NOMO-1 treated with DMSO at 0.1 percent for 48 hours (cell line): ENCODE data around the gene CRAMP1.

Experiments used
- DNase-seq: peaks from one replicate; lab custom pipeline; 2025; ENCODE audit not compliant: unreplicated experiment; lab: John Stamatoyannopoulos, UW

The CRAMP1 gene

DNA sequence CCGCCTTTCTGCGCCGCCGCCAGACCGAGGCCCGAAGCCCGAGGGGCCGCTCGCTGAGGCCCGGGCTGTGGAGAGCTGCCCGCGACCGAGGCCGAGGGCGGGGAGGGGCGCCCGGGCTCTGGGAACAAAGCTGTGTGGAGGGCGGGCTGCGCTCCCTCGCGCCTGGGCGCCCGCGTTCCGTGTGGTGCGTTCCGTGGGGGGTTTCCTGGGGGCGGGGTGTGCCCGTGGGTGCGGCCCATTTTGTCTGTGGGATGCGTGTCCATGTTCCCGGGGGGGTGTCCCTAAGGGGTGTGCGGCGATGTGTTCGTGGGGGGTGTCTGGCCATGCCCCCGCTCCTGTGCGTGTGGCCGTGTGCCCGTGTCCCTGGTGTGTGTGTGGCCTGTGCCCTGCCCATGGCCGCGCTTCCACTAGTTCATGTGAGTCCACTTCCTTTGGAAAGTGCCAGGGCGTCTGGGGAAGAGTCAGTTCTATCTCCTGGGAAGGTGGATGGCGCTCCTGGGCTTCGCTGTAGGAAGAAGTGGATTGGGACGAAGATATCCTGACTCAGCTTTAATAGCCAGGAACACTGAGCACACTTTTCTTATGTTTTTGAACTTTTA lies 66.4 kb downstream of the CRAMP1 start:
- peak; percentile 3 for DNase-seq

GRCh38 chr16:1680361-1680760 lies 68.2 kb downstream of the CRAMP1 start:
- DNase-seq, result no peak

DNA sequence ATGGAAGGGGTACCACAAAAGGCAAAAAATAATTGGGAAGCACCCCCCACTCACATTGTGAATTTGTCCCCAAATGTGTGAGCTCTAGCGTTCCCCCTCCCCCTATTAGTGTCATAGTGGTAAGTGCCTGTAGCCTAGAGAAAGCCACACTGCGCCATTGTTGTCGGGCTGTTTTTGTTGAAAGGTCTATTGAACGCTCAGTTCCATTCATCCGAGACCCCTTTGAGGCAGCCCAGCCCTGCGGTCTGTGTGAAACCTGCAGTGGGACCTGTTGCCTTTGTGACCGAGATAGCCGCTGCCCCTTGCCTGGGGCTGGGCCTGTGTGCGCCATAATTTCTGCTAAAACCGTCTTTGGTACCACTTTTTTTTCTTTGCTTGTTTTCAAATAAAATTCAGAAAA lies 68.9 kb downstream of the CRAMP1 start:
- no peak for DNase-seq

DNA sequence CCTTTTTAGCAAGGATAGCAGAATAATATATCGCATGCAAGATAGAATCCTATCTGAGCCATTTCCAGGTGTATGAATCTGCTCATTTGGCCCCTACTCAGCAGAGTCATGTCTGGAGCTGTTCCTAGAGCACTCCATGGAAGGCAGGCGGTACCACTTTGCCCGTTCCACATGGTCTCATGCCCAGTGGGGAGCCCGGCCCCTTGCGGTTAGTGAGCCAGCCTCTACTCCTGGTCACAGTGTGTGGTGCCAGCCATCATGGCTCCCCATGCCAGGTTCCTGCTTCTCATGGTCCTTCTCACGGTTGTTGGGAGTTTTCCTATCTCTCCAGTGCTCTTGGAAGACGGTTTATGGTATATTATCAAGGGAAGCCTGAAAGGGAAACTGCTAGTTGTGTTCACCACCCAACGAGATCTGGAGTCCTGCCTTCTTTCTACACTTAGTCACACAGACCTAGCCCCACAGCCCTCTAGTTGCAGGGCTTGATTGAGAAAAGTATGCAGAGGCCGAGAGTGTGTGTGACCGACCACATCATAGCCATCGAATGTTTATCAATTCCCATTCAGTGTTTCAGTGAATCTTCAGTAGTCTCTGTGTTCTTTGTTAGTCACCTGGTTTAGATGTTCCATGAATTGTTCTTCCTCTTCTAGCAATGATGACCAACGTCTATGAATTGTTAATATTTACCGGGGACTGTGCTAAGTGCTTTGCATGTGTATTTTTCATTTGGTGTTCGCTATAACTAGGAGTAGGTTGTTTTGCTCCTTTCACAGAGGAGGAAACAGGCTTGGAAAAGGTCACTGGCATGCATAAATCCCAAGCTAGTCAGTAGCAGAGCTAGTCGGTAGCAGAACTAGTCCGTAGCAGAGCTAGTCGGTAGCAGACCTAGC lies 75.5 kb downstream of the CRAMP1 start:
- DNase-seq, result no peak

DNA sequence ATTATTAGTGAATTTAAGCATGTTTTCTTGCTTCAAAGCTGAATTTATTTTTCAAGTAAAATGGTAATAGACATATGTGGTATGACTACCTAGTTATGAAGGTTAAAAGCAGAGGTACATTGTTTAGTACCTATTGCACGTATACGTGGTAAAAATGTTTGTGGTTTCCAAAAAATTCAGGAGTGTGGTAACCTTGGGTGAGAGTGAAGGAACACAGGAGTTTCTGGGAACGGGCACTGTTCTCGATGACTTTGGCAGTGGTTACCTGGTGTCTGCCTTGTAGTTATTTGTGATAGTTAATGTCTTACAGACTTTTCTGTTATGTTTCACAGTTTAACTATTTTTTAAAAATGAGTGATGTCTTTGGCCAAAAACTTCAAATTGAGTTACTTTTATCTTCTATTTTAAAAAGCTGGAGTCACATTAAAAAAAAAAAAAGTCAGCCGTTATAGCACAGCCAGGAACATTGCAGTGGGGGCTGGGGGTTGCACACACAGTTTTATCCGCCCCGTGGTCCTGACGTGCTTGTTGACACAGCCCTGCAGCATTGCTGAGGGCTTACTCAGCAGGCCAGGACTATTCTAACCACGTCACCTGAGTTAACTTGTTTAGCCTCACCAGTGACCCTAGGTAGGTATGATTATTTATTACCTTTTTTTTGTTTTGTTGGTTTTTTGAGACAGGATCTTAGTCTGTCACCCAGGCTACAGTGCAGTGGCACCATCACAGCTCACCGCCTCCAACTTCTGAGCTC lies 76.8 kb downstream of the CRAMP1 start:
- DNase-seq, result no peak

GRCh38 chr16:1689853-1690252 lies 77.7 kb downstream of the CRAMP1 start:
- DNase-seq, result no peak

- DNase-seq, result no peak
These were observed 78.7 kb downstream of the CRAMP1 start for GRCh38 chr16:1690810-1691209.

GRCh38 chr16:1691276-1691675 lies 79.1 kb downstream of the CRAMP1 start:
- DNase-seq, result no peak

DNA sequence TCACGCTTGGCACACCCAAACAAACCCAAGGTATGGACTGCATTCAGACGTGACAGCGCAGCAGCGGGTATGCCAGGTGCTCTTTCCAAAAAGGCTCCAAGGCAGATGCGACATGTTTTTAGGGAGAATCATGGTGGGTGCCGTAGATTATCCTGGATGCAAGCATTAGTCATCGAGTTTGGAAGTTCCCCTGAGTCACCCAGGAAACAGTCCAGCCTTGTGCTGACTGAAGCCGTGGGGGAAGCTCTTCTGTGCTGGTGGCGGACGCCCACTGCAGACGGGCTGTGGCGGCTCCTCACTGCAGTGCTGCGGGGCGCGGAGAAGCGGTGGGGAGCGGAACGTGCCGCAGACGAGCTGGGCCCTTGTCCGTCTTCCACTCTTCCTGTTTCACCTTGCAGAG lies 79.8 kb downstream of the CRAMP1 start:
- DNase-seq, result no peak

DNA sequence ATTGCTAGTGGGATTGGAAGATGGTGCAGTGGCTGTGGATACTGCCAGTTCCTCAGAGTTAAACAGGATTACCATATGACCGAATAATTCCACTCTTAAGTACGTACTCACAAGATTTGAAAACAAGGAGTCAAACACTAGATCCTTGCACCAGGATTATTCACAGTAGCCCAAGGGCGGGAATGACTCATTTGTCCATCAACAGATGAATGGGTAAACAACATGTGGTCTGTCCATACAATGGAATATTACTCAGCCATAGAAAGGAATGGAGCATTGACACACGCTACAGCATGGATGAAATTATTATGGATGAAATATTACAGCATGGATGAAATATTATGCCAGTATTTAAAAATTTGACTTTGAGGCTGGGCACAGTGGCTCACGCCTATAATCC lies 84.7 kb downstream of the CRAMP1 start:
- no peak for DNase-seq

DNA sequence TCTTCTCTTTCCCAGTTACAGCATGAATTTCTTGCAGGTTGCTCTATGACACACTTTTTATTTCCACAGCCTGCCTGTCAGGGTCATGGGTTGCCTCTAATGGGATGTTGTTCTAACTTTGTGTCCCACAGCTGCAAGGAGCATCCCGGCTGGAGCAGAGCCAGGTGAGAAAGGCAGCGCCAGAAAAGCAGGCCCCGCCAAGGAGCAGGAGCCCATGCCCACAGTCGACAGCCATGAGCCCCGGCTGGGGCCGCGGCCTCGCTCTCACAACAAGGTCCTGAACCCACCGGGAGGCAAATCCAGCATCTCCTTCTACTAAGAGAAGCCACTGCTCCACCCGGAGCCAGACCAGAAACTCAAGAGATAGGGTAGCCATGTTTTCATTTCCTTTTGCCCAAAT lies 86.5 kb downstream of the CRAMP1 start:
- no peak for DNase-seq

DNA sequence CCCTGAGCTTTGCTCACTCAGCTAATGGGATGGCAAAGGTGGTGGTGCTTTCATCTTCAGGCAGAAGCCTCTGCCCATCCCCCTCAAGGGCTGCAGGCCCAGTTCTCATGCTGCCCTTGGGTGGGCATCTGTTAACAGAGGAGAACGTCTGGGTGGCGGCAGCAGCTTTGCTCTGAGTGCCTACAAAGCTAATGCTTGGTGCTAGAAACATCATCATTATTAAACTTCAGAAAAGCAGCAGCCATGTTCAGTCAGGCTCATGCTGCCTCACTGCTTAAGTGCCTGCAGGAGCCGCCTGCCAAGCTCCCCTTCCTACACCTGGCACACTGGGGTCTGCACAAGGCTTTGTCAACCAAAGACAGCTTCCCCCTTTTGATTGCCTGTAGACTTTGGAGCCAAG lies 88.1 kb downstream of the CRAMP1 start:
- no peak for DNase-seq

DNA sequence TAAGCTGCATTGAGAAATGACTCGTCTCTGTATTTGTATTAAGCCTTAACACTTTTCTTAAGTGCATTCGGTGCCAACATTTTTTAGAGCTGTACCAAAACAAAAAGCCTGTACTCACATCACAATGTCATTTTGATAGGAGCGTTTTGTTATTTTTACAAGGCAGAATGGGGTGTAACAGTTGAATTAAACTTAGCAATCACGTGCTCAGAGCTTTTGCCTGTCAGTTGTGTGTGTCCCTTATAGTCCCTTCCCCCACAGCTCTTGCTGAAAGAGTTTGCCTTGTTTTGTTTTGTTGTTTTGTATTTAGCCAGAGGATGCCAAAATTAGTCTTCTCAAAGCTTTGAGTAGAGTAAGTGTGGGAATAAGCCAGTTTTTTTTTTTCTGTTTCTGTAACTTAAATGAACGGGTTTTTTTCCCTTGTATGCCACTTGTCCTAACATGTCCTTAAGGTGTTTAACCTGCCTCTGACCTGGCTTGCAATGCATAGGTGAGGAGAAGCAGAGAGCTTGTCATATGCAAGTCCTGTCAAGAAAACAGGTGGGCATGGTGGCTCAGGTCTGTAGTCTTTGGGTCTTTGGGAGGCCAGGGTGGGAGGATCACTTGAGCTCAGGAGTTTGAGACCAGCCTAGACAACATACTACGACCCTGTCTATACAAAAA lies 89.2 kb downstream of the CRAMP1 start:
- DNase-seq, result no peak

DNA sequence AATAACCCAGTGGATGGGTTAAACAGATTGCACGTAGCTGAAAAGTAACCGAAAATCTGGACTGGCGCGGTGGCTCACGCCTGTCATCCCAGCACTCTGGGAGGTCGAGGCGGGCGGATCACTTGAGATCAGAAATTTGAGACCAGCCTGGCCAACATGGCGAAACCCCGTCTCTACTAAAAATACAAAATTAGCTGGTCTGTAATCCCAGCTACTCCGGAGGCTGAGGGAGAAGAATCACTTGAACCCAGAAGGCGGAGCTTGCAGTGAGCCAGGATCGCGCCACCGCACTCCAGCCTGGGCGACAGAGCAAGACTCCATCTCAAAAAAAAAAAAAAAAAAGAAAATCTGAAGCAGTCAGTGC lies 93.1 kb downstream of the CRAMP1 start:
- peak; percentile 17 for DNase-seq

- peak; percentile 78 for DNase-seq
These were observed 93.7 kb downstream of the CRAMP1 start, which contains the start of gene MAPK8IP3 for GRCh38 chr16:1705688-1706385. MAPK8IP3 (plus strand) TSS chr16:1706195; CDS start chr16:1706340, 145 bp downstream.

GRCh38 chr16:1706386-1707192 lies 94.4 kb downstream of the CRAMP1 start:
- peak; percentile 16 for DNase-seq

DNA sequence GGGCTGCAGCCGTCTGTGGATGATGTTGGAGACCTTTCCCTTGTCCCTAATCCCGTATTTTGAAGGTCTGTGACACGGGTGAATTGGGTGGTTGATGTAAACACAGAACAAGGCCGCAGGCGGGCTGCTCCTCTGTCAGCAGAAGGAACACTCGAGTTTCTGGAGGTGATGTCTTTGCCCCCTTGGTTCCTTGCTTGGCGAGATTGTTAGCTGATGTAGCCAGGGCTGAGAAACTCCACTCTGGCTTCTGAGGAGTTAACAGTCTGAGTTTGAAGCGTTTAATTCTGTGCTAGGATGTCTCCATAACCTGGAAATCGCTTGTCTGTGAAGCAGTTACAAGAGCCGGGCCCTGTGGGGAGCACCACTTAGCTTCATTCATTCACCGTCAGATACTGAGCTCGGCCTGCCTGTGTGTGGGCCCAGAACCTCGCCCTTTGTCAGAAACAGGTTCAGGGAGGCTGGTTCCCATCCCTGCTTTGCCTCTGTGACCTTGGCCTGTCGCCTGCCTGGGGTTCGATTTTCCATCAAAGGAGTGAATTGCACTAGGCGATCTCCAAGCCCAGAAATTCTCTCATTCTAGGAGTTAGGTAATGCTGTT lies 95.1 kb downstream of the CRAMP1 start:
- no peak for DNase-seq

DNA sequence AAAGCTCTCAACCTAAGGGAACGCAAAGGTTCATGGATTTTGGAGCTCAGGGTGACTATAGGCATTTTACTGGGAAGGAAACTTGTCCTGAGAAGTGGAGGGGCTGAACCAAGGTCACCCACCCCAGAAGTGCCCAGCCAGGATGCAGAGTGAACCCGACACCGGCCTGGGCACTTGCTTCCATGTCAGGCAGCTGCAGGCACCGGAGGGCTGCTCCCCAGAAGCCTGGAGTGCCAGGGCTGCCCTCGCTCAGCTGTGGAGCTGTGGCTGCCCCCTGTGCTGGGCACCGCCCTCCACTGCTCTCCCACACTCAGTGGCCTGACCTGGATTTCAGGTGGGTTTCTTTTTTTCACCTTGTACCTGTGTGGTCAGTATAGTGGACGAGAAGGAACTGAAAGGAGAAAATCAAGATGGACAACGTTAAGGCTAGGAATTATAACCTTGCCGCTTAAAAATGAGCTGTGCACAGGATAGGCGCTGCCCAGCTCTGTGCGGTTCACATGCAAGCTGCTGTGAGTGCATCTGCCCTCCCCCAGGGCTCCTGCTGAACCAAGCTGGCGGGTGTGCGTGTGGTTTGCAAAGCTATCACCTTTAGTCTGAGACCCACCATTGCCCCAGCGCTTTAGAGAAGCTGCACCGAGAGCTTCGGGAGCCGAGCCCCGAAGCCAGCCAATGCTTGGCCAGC lies 96.1 kb downstream of the CRAMP1 start:
- DNase-seq, result no peak

GRCh38 chr16:1708768-1709180 lies 96.6 kb downstream of the CRAMP1 start:
- no peak for DNase-seq
